Measurements from ENCODE around the gene SHB.
A peak's percentile ranks its signal among the peaks of the same experiment; 100 is the strongest.

Gene SHB

GRCh38 chr9:38003946-38004808, 64.8 kb downstream of the SHB start:
- no peak for DNase-seq

DNA sequence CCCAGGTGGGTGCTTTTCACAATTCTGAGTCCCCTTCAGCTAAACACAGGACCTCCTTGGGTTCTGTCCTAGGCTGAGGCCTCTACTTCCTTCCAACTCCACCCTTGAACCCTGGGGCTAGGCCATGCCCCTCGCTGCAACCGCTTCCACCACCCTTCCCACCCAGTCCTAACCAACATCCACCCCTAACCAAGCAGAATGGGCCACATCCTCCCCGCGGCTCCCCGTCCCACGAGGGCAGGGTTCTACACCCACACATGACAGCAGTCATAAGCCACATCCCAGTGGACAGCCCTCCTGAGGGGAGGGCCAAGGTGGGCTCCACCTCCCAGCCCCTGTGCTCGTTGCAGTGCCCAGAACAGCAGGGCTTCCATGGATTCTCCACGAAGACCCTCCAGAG, 65.8 kb downstream of the SHB start:
- DNase-seq, result no peak

- no peak for DNase-seq
Measured at GRCh38 chr9:38001430-38001829, 67.6 kb downstream of the SHB start.

- no peak for DNase-seq
Measured at GRCh38 chr9:38000735-38001134, 68.3 kb downstream of the SHB start.

- no peak for DNase-seq
Measured at GRCh38 chr9:38000332-38000731, 68.7 kb downstream of the SHB start.

- DNase-seq, result no peak
Measured at GRCh38 chr9:37999588-38000189, 69.3 kb downstream of the SHB start.

DNA sequence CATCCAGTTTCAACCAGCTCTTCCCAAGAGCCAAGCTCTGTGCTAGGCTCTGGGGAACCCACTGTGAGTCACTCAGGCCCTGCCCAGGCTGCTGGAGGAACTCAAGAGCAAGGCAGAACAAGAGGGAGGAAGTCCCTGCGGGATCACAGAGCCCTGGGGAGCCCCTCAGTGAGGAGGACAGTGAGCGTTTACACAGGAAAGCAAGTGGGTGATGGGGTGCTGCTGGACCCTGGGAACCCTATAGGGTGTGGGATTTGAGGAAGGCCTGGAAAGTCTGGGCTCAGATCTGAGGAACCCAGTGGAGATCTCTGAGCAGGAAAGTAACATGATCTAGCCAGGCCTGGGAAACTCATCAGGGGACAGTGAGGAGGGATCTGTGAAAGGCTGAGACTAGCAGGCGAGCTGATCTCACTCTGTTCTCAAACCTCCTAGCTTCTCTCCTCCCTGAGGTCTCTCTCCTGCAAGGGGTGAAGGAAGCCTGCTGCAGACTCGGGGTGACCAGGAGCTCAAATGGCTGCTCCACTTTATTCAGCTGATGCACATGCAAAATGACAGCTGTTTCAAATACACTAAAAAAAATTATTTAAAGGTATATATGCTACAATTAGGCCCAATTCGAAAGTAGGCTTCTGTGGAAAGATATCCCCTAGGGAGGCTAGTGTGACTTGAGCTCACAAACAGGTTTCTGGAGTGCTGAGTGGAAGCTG, 70.0 kb downstream of the SHB start:
- DNase-seq, result peak; percentile 62

DNA sequence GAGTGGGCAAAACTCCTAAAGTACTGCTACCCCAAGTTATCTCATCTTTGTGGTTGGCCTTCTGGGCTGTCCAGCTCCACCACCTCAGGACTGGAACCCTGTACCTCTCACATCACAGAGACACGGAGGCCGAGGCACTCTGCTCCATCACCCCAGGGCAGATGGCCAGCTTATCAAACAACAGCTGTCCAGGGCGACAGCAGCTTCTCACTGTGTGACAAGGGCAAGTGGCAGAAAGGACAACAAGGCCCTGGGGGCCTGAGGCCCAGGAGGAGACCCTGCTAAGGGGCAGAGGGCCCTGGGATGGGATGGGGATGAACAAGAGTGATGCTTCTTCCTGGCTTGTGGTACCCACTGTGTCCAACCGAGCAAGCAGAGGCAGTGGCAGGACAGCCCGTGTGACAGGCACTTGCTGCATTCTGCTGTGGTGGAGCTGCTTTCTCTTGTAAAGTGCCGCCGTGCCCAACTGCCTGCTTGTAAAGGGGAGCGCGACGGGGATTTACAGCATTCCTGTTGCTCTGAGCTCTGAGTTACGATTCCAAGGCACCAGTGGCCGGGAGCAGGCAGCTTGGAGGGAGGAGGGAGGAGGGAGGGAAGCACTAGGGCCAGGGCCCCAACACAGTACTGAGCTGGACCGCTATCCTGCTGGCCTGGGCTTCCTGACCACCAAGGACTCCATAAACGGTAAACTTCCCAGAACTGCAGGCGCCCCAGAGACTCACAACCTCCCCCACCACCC, 71.2 kb downstream of the SHB start:
- no peak for DNase-seq

DNA sequence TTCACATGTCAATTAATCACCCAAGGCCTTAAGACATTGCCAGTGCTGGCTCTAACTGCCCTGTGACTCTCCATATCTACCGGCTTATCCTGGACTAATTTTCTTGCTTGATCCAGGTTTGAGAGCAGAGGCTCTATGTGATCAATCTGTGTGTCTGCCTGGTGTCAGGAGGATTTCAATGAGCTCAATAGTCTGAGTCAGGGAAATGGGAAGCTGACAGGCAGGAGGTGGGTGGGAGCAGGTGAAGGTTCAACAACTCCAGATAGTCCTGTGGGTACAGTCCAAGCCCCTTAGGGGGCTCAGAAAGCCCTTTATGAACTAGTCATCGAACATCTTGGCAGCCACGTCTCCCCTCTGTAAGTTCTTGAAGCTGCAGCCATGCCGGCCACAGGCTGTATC, 72.2 kb downstream of the SHB start:
- no peak for DNase-seq

- DNase-seq, result no peak
Measured at GRCh38 chr9:37995961-37996818, 72.8 kb downstream of the SHB start.

GRCh38 chr9:37995348-37995737, 73.7 kb downstream of the SHB start:
- no peak for DNase-seq

- DNase-seq, result peak; percentile 61
Measured at GRCh38 chr9:37994639-37995347, 74.2 kb downstream of the SHB start.

- peak; percentile 60 for DNase-seq
Measured at GRCh38 chr9:37992924-37993349, 76.1 kb downstream of the SHB start.

DNA sequence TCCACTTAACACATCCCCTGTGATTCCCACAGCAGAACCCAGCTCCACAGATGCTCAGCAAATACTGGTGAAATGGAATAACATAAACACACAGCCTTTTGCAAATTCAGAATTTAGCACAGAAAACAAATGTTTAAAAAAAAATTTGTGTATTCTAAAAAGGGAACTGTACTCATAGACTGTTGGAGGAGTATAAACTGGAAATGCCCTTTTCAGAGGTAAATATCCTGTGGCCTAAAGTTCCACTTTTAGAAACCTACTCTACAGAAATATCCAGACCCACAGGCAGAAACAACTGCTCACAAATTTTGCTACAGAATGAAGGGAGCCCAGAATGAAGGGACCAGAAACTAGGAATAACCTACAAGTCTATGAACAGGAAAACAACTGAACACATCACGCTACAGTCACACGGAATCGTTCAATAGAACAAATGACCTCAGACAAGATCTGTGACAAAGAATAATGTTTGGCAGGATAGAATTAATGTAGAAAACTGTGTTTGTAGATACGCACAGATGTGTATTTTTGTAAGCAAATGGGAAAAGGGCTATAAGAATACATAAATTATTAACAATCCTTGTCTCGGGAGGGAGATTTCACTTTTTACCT, 78.5 kb downstream of the SHB start:
- no peak for DNase-seq

DNA sequence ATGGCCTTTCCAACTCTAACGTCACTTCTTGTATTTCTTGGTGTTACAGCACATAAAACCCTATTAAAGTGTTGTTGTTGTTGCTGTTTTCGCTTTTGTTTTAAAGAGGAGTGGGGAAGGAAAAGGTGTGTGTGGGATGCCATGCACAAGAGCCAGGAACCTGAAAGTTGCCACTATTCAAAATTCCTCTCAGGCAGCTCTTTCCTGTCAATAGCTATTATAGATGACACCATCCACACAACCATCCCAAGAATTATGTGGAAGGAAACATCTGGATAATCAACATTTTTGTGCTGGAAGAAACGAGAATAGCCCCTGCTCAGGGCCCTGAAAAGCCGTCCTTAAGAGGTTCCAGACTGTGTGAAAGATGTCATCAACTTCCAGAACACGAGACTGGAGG, 79.3 kb downstream of the SHB start:
- DNase-seq, result no peak

DNA sequence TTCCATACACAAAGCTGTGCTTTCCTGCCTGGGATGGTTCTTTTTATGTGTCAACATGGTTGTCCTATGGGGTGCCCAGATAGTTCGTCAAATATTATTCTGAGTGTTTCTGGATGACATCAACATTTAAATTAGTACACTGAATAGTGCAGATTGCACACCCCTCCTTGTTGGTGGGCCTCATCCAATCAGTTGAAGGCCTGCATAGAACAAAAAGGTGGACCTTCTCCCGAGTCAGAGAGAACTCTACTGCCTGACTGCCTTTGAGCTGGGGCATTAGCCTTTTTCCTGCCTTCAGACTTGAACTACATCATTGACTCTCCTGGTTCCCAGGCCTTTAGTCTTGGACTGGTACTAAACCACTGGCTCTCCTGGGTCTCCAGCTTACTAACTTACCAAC, 80.4 kb downstream of the SHB start:
- no peak for DNase-seq

GRCh38 chr9:37988041-37988440, 81.0 kb downstream of the SHB start:
- DNase-seq, result no peak

GRCh38 chr9:37987467-37987981, 81.5 kb downstream of the SHB start:
- DNase-seq, result no peak

DNA sequence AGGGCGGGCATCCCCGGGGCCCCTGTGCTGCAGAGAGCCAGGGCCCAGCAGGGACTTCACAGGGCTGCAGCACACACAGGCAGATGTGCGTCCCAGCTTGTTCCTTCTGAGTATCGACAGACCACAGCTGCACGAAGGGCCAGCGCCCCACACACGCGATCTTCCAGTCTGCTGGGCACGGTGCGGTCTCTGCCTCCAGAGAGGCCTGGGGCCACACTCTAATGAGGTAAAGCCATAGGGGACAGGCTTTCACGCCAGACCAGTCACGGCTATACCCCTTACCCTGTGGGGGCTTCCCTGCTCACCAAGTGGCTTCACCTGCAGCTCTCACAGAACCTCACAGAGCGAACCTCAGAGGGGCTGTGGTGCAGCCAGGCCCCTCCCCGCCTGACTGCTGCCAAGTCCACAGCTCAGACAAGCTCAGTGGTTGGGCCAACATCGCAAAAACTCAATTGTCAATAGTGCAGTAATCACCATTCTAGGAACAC, 82.2 kb downstream of the SHB start:
- DNase-seq, result no peak

DNA sequence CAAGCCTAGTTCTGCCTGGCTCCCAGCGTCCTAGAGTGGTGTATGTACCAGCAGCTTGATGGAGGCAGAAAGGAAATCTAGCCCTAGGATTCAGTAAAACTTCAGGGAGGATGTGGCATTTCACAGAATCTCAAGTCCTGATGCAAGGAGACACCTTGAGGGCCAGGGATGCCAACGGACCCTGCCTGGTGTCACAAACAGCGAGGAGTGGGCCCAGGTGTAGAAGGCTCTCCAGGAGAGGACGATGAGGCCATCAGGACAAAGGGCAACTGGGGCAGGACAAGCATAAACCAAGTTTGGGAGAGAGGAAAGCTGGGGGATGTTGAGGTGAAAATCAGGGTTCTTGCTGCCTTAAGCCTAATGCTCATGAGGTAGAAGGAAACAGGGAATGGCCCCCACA, 83.0 kb downstream of the SHB start:
- no peak for DNase-seq
